22Rv1 (cell line): ENCODE data around the gene RALGPS1.

Experiments used
- CTCF ChIP-seq: fragments of 450-650 bp; IDR thresholded peaks from 2 replicates; pipeline ENCODE4 v1.5.1; 2017; ENCODE audit warnings: mild to moderate bottlenecking
- ZFX ChIP-seq: fragments of 450-650 bp; IDR thresholded peaks from 2 replicates; pipeline ENCODE4 v1.6.1; 2017; ENCODE audit warnings: antibody characterized with exemption, borderline replicate concordance

DNA sequence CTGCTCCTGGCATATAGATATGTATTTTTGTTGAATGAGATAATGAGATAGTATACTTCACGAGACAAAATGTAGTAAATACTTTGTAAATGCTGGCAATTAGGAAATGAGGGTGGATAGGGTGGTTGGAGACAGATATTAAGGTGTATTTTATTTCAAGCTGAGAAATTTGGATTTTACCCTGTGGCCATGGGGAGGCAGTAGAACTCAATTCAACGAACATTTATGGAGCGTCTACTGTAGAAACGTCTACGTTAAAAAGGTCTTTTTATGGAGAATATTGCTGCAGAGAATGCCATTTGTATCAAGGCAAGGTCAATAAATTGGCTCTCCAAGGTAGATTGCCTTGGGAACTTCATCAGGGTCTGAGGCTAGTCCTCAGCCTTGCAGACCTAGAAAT is 21.5 kb upstream of the RALGPS1 start:
- TF ChIP-seq CTCF (peak; percentile 69), ZFX (no peak)
